Stimulated activated naive CD8-positive, alpha-beta T cell treated with anti-CD3 and anti-CD28 coated beads, Interleukin-15, Interleukin-2, amounts not matched to agents 100 ng/mL and 50 ng/mL, for 24 hours (primary cell): ENCODE results near the gene SCAMP5.

ENCODE experiments used
- H3K27ac Mint-ChIP-seq: one replicate; pipeline ENCODE4 v1.8.0; 2021; ENCODE audit warnings: mild to moderate bottlenecking, mixed read lengths
- H3K27me3 Mint-ChIP-seq: one replicate; pipeline ENCODE4 v1.8.0; 2021; ENCODE audit warnings: mixed read lengths
- H3K36me3 Mint-ChIP-seq: one replicate; pipeline ENCODE4 v1.8.0; 2021; ENCODE audit warnings: low read depth, mixed read lengths
- H3K4me1 Mint-ChIP-seq: one replicate; pipeline ENCODE4 v1.8.0; 2021; ENCODE audit warnings: low read depth, mixed read lengths
- H3K4me3 Mint-ChIP-seq: one replicate; pipeline ENCODE4 v1.8.0; 2021; ENCODE audit warnings: mild to moderate bottlenecking, mixed read lengths
- H3K9me3 Mint-ChIP-seq: one replicate; pipeline ENCODE4 v1.8.0; 2021; ENCODE audit warnings: mixed read lengths

Gene SCAMP5

DNA sequence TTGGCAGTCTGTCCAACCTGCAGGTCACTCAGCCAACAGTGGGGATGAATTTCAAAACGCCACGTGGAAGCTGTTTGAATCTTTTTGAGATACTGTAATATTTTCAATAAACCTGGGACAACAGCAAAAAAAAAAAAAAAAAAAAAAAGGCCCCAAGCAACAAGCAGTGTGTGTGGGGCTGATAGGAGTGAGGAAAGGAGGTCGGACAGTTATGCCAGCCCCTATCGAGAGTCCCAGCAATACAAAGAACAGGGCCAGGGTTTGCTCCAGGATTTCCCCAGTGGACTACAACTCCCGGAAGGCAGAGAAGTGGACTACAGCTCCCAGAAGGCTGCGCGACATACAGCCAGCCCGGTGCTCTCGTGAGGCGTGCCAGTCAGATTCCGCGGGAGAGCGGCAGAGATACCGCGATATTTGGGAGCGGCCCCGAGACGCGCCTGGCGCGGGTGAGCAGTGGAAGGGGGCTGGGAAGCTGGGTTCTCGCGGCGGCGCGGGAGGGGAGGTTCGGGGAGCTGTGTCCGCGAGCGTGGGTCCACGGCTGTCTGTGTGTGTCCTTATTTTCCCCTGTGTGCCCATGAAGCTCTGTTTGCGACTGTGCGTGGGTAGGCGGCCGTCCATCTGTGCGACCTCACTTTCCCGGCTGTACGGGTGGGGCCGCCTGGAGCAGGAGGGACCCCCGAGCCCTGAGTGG is 28.0 kb downstream of the SCAMP5 start, which contains the start of gene PPCDC:
PPCDC (plus strand) TSS at position 410 of the 691 bp plus-strand sequence. CDS start 4,729 bp downstream, outside the sequence.
- H3K4me1 Mint-ChIP-seq, result peaks cover 24% of the 10 kb centered on the region
- H3K36me3 Mint-ChIP-seq, result peaks cover 8% of the 10 kb centered on the region
- no peaks in the 10 kb centered on the region for H3K9me3 Mint-ChIP-seq
- no peaks in the 10 kb centered on the region for H3K27me3 Mint-ChIP-seq
- H3K27ac Mint-ChIP-seq, result peak within 1 kb of the TSS; percentile 95
- H3K4me3 Mint-ChIP-seq, result peak within 1 kb of the TSS; percentile 91

DNA sequence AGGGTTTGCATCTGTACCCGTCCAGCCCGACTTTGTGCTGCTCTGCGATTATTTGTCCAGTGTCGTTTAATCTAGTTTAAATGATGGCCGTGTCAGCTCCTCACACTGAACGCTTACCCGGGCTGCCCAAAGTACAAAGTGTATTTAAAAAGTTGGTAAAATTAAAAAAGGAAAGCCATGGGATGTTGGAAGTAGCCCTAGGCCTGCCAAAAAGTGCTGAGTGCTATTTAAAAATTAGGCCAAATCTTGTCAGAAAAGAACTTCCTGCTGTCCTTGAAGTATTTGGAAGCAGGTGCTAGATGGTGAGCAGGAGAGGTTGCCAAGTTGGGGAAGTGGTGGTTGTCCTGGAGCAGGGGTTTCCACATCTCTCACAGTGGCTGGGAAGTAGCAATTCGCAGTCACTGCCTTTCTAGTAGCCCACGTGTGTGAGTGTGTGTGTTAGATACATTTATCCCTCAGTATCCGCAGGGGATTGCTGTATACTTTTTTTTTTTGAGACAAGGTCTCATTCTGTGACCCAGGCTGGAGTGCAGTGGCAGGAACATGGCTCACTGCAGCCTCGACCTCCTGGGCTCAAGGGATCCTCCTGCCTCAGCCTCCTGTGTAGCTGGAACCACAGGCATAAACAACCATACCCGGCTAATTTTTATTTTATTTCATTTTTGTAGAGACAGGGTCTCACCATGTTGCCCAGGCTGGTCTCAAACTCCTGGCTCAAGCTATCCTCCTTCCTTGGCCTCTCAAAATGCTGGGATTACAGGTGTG is 28.7 kb downstream of the SCAMP5 start:
- H3K27me3 Mint-ChIP-seq, result no peaks in the 10 kb centered on the region
- H3K27ac Mint-ChIP-seq, result peak overlapping the region; percentile 95
- peaks cover 24% of the 10 kb centered on the region for H3K4me1 Mint-ChIP-seq
- H3K9me3 Mint-ChIP-seq, result no peaks in the 10 kb centered on the region
- peaks cover 10% of the 10 kb centered on the region for H3K36me3 Mint-ChIP-seq
- H3K4me3 Mint-ChIP-seq, result peak overlapping the region; percentile 91

DNA sequence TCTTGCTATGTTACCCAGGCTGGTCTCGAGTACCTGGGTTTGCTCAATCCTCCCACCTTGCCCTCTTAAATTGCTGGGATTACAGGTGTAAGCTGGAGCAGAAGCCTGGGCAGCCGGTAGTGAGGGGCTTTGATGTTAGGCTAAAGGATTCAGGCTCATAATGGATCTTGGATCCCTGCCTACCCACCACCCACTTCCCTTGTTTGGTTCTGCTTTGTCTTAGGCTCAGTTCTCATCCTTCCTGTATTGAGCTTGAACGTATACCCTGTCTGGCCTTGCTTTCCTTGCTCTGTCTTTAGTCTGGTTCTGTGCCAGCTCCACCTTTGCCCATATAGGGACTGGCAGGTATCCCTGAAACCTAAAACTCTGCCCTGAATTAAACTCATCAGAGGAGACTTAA is 29.7 kb downstream of the SCAMP5 start:
- H3K36me3 Mint-ChIP-seq, result peaks cover 16% of the 10 kb centered on the region
- H3K9me3 Mint-ChIP-seq, result no peaks in the 10 kb centered on the region
- H3K4me3 Mint-ChIP-seq, result peak overlapping the region; percentile 91
- no peaks in the 10 kb centered on the region for H3K27me3 Mint-ChIP-seq
- H3K27ac Mint-ChIP-seq, result peak overlapping the region; percentile 95
- H3K4me1 Mint-ChIP-seq, result peaks cover 30% of the 10 kb centered on the region

DNA sequence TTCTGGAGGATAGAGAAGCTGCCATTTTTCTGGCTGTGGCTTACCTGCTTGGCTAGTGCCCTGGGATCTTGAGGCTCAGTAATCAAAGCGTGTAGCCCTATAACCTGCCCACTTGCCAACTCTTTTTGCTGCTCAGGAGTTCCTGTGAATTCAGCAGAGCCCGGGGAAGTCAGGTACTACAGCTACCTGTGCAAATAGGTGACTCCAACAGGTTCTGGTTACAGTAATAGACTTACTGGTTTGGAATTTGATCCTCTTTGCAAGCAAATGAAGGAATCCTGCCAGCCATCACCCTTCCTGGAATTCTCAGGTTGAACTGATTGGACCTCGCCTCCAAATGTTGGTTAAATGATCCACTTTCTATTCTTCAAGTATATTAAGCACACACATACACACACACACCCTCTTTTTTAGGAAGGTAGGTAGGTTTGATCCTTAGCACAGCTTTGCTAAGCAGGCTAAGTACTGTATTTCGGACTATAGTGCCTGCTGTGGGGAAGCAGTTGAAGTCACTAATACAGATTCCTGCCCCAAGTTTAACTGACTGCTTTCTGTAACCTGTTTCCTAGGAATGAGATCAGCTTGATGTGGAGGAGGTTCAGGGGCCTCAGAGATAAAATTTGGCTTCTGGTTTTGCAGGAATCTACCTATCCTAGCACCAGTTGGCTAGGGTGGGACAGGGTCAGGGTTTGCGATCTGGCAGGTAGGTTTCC is 30.3 kb downstream of the SCAMP5 start:
- Mint-ChIP-seq H3K9me3 (no peaks in the 10 kb centered on the region), H3K36me3 (peaks cover 20% of the 10 kb centered on the region), H3K4me1 (peaks cover 30% of the 10 kb centered on the region), H3K27me3 (no peaks in the 10 kb centered on the region), H3K27ac (peak overlapping the region; percentile 95), H3K4me3 (peak overlapping the region; percentile 91)

DNA sequence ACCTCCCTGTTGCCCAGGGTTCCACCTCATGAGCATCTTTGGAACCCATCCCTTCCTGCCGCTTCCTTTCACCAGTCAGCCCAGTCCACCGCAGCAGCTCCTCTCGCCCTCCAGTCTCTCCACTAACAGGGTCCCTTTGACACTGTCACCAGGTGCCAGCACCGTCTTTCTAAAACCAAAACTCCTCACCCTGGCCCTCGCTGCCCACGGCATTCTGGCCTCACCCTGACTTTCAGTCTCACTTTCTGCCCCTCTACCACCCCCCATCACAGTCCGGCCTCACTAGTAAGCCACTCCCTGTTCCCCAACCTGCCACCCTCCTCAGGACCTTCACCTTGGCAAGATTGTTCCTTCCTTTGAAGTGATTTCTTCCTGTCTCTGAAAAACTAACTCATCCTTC is 32.2 kb downstream of the SCAMP5 start:
- H3K27me3 Mint-ChIP-seq, result no peaks in the 10 kb centered on the region
- peaks cover 42% of the 10 kb centered on the region for H3K4me1 Mint-ChIP-seq
- H3K36me3 Mint-ChIP-seq, result peaks cover 31% of the 10 kb centered on the region
- H3K27ac Mint-ChIP-seq, result no peak overlapping the region
- no peak overlapping the region for H3K4me3 Mint-ChIP-seq
- no peaks in the 10 kb centered on the region for H3K9me3 Mint-ChIP-seq

DNA sequence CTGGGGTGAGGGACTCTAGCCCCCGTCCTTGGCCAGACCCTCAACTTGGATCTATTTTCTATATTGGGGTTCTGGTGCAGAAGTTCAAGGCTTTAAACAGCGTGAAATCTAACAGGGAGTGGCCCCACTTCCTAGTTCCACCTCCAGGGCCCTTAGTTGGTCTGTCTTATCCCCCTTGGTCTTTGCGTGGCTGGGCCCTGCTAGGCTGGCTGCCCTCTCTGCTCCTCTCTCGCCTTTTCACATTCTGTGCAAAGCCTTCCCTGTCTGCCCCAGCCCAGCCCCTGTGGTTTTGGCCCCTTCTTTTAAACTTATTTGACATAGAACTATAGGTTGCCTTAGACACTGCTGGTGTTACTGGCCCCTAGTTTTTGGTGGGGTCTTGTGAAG is 33.6 kb downstream of the SCAMP5 start:
- Mint-ChIP-seq H3K4me3 (no peak overlapping the region), H3K27ac (peak overlapping the region; percentile 50)

DNA sequence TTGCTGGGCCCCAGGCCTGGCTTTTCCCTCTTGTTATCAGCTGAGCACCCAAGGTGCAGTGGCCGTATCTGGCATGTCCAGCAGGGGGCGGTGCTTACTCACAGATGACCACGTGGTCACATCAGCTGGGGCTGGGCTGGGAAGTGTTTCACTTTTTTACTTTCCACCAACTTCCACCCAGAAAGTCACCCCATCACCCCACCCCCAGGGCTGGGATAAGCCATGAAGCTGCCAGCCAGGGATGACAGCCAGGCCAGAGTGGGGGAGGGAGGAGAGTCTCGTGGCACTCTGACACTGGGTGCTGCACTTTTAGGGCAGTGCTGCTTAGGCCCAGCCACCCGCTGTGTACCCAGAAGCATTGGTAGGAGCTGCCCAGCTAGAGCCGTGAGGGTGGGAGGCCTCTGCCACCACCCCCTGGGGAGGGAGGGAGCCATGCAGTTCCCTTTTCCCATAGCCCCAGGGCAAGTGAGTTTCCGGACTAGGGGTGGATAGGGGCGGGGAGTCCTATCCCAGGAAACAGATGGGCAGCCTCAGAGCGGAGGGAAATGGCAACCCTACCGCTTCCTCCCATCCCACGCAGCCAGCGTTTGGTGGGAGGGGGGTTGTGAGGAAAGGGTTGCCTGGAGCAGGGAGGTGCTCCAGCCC is 34.1 kb downstream of the SCAMP5 start:
- Mint-ChIP-seq H3K9me3 (no peaks in the 10 kb centered on the region), H3K36me3 (peaks cover 27% of the 10 kb centered on the region), H3K4me1 (peaks cover 35% of the 10 kb centered on the region), H3K27ac (peak overlapping the region; percentile 50), H3K27me3 (no peaks in the 10 kb centered on the region), H3K4me3 (peak overlapping the region; percentile 30)

More for the DNA sequence above, 33.6 kb downstream of the SCAMP5 start:
- H3K4me1 Mint-ChIP-seq, result peaks cover 40% of the 10 kb centered on the region
- H3K27me3 Mint-ChIP-seq, result no peaks in the 10 kb centered on the region
- H3K9me3 Mint-ChIP-seq, result no peaks in the 10 kb centered on the region
- peaks cover 29% of the 10 kb centered on the region for H3K36me3 Mint-ChIP-seq

DNA sequence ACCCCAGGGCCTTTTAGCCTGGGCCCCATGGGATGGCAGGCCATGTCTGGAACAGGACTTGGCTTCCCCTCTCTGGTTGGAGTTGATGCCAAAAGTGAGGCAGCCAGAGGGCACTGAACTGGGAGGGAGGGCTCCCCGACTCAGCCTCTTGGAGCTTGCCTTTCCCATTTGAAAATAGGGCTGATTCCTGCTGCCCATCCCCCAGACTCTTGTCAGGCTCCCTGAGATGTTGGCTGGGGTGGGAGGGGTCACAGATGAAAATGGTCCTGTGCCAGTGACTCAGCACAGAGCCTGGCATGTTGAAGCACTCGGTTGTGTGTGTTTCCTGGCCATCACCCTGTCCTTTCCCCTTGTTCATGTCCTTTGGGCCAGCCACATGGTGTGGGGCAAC is 34.7 kb downstream of the SCAMP5 start:
- Mint-ChIP-seq H3K4me3 (no peak overlapping the region), H3K9me3 (no peaks in the 10 kb centered on the region), H3K4me1 (peaks cover 30% of the 10 kb centered on the region), H3K27ac (no peak overlapping the region), H3K36me3 (peaks cover 27% of the 10 kb centered on the region), H3K27me3 (no peaks in the 10 kb centered on the region)

DNA sequence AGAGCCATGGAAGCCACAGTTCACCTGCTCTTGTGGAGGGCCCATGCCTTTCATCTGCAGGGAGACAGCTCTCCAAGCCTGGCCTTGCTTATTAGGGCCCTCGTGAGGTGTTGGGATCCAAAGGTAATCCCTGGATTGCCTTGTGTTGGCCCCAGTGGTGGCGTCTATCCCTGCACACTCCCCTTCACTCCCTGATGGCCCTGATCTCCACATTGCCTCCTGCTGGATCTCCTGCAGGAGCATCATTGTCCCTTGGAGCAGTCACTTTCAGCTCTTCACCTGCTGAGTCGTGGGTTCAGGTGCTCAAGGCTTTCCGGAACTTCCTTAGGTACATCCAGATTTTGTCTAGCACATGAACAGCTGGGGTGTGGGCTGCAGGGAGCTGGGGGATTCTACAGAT is 35.1 kb downstream of the SCAMP5 start:
- Mint-ChIP-seq H3K36me3 (peaks cover 27% of the 10 kb centered on the region), H3K27ac (no peak overlapping the region), H3K4me3 (no peak overlapping the region), H3K9me3 (no peaks in the 10 kb centered on the region), H3K27me3 (no peaks in the 10 kb centered on the region), H3K4me1 (peaks cover 26% of the 10 kb centered on the region)

DNA sequence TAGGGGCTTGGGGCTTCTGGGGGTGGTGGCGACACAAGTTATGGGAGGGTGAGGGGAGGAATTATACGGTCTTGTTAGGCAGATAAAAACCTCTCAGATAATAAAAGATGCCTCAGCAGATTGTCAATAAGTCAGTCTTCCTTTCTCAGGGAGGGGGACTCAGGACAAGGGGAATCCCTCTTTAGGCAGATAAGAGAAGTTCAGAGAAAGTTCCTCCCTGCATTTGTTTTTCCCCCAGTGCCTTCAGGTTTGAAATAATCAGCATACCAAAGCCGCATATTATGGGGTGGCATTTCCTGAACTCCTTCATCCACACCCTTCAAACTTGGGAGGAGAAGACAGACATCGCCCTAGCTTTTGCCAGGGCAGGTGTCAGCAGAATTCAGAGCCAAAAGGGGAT is 36.5 kb downstream of the SCAMP5 start:
- Mint-ChIP-seq H3K4me1 (peaks cover 31% of the 10 kb centered on the region), H3K36me3 (peaks cover 34% of the 10 kb centered on the region), H3K27ac (no peak overlapping the region), H3K27me3 (no peaks in the 10 kb centered on the region), H3K4me3 (no peak overlapping the region), H3K9me3 (no peaks in the 10 kb centered on the region)

DNA sequence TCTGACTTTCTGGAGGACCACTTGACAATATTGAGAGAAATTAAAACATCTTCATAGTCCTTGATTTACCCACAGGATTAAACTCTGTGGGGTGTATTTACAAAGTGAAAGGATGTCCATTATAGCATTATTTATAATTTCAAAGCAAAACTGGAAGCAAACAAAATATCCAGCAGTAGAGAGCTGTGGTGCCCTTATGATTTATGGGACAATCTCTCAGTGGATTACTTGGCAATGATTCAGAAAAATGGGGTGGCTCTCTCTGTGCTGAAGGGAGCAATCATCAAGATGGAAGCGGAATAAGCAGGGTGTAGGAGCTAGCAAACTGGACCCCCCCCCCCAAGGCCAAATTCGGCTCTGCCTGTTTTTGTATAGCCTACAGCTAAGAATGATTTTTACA is 37.0 kb downstream of the SCAMP5 start:
- Mint-ChIP-seq H3K4me3 (no peak overlapping the region), H3K36me3 (peaks cover 39% of the 10 kb centered on the region), H3K9me3 (no peaks in the 10 kb centered on the region), H3K27me3 (no peaks in the 10 kb centered on the region), H3K4me1 (peaks cover 35% of the 10 kb centered on the region), H3K27ac (no peak overlapping the region)

DNA sequence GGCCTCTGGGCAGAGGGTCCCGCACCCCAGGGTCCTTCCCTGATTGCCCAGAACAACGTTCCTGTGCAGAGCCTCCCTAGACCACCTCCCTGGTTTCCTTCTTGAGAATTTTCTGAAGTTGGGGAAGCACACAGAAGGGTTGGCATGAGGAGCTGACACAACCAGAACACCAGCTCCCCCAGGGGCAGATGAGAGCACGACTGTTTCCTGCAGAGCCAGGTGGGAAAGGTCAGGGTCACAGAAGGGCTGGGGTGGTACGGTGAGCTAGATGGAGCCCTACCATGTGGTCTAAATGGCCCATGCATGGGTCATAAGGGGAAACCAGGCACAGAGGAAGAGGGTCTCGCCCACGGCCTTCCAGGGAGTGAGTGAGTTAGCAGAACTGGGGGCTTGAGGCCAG is 38.4 kb downstream of the SCAMP5 start:
- Mint-ChIP-seq H3K27me3 (no peaks in the 10 kb centered on the region), H3K27ac (peak overlapping the region; percentile 23), H3K36me3 (peaks cover 45% of the 10 kb centered on the region), H3K4me3 (no peak overlapping the region), H3K9me3 (no peaks in the 10 kb centered on the region), H3K4me1 (peaks cover 42% of the 10 kb centered on the region)

DNA sequence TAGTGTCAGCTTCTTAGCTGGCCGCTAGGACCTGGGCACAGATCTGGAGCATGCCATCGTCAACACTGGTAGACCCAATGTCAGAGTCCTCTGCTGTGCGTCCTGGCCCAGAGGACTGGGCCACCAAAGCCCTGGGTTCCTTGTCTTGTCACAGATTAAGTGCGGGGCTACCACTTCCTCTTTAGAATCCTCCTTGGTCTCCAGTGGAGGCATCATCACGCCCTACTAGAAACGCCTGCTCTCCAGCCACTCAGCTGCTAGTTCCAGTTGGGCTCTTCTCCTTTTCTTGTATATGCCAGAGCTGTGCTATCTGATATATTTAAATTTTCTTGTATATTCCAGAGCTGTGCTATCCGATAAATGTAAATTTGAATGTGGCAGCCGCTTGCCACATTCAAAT is 39.3 kb downstream of the SCAMP5 start:
- no peak overlapping the region for H3K4me3 Mint-ChIP-seq
- no peaks in the 10 kb centered on the region for H3K27me3 Mint-ChIP-seq
- peaks cover 40% of the 10 kb centered on the region for H3K36me3 Mint-ChIP-seq
- H3K4me1 Mint-ChIP-seq, result peaks cover 45% of the 10 kb centered on the region
- H3K27ac Mint-ChIP-seq, result no peak overlapping the region
- H3K9me3 Mint-ChIP-seq, result no peaks in the 10 kb centered on the region

DNA sequence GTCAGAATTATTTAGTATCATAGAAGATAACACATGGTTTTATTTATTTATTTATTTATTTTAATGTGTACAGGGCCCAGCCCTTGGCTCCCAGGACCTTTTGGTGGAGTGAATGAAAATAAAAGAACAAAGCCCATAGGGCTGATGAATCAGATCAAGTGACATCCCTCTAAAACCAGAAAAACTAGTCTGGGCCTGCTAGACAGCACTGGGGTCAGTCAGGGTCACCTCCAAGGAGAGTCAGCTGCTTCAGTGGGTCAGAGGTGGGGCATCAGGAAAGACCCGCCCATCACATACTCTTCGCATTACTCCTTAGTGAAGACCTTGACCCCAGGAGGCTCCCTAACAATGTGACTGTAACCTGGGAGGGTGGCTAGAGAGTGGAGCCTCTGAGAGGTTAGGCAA is 40.9 kb downstream of the SCAMP5 start:
- Mint-ChIP-seq H3K9me3 (no peaks in the 10 kb centered on the region), H3K4me1 (peaks cover 45% of the 10 kb centered on the region), H3K27ac (no peak overlapping the region), H3K36me3 (peaks cover 35% of the 10 kb centered on the region), H3K4me3 (no peak overlapping the region), H3K27me3 (no peaks in the 10 kb centered on the region)

DNA sequence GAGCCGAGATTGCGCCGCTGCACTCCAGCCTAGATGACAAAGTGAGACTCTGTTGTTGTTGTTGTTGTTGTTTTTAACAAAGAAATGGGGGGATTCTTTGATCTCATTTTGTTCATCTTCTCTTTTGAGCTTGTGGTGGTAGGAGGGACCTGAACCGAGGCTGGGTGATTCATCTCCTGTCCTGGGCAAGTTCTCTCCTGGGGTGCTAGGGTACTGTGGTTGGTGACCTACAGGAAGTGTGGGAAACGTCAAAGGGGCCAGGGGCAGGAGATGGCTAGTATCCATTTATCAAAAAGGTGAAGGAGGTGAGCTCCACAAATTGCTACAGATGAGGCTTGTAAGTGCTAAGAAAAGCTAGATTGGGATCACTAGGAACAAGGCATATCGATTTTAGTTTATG is 42.3 kb downstream of the SCAMP5 start:
- H3K4me3 Mint-ChIP-seq, result no peak overlapping the region
- no peaks in the 10 kb centered on the region for H3K27me3 Mint-ChIP-seq
- no peaks in the 10 kb centered on the region for H3K9me3 Mint-ChIP-seq
- peaks cover 33% of the 10 kb centered on the region for H3K36me3 Mint-ChIP-seq
- no peak overlapping the region for H3K27ac Mint-ChIP-seq
- H3K4me1 Mint-ChIP-seq, result peaks cover 40% of the 10 kb centered on the region
